SK-N-MC (cell line): Measurements from ENCODE around the gene MRAS.

Source experiments
- DNase-seq: peaks from one replicate; pipeline ENCODE4 v3.0.0-alpha.2; 2011; ENCODE audit warnings: low read depth, low spot score
- H3K27ac ChIP-seq: fragments of 200-600 bp; sonication (generic); 2 replicates; pipeline ENCODE4 v1.5.1; 2016; ENCODE audit warnings: mixed run types
- H3K36me3 ChIP-seq: fragments of 200-600 bp; sonication (generic); 2 replicates; pipeline ENCODE4 v1.6.1; 2017; ENCODE audit warnings: antibody characterized with exemption, low read length, mixed read lengths; ENCODE audit not compliant: insufficient read depth
- H3K4me3 ChIP-seq: fragments of 200-600 bp; sonication (generic); 2 replicates; pipeline ENCODE4 v1.5.1; 2016
- H3K9ac ChIP-seq: fragments of 200-600 bp; sonication (generic); 2 replicates; pipeline ENCODE4 v1.8.0; 2017; ENCODE audit warnings: mixed run types, mixed read lengths; ENCODE audit not compliant: insufficient read length
- H3K9me3 ChIP-seq: fragments of 200-600 bp; sonication (generic); 2 replicates; pipeline ENCODE4 v1.6.1; 2017; ENCODE audit warnings: low read depth, mild to moderate bottlenecking, antibody characterized with exemption, low read length, moderate library complexity, mixed read lengths
- EZH2 ChIP-seq: fragments of 200-600 bp; sonication (generic); IDR thresholded peaks from one replicate; pipeline ENCODE4 v1.6.1; 2017; ENCODE audit warnings: antibody characterized with exemption
- FOXP2 ChIP-seq: optimal IDR thresholded peaks from 2 replicates; pipeline ENCODE3; 2011; ENCODE audit warnings: mild to moderate bottlenecking, moderate library complexity; ENCODE audit not compliant: insufficient read depth; ENCODE audit errors: extremely low read length, control extremely low read depth
- POLR2AphosphoS5 ChIP-seq: IDR thresholded peaks from 2 replicates; pipeline ENCODE4 v1.6.1; 2012; ENCODE audit warnings: mild to moderate bottlenecking, low read depth, low read length, borderline replicate concordance

The MRAS gene

GRCh38 chr3:138349926-138350665 is 1.7 kb downstream of the MRAS start:
- no peak for DNase-seq
- no peak for TF ChIP-seq POLR2AphosphoS5
- Histone ChIP-seq H3K9me3 (no peaks in the 10 kb centered on the region), H3K27ac (no peak overlapping the region), H3K36me3 (no peaks in the 10 kb centered on the region), H3K4me3 (no peak overlapping the region), H3K9ac (no peak overlapping the region)

GRCh38 chr3:138351151-138351550 is 2.8 kb downstream of the MRAS start:
- no peak for TF ChIP-seq EZH2
- TF ChIP-seq POLR2AphosphoS5: no peak
- TF ChIP-seq FOXP2: no peak
- no peak overlapping the region for H3K27ac ChIP-seq
- no peak overlapping the region for H3K4me3 ChIP-seq
- H3K9me3 ChIP-seq: no peaks in the 10 kb centered on the region
- H3K9ac ChIP-seq: no peak overlapping the region
- no peaks in the 10 kb centered on the region for H3K36me3 ChIP-seq
- no peak for DNase-seq

- Histone ChIP-seq H3K27ac (no peak overlapping the region), H3K4me3 (no peak overlapping the region), H3K9me3 (no peaks in the 10 kb centered on the region), H3K9ac (no peak overlapping the region), H3K36me3 (no peaks in the 10 kb centered on the region)
- no peak for DNase-seq
- TF ChIP-seq FOXP2: no peak
- no peak for TF ChIP-seq EZH2
- no peak for TF ChIP-seq POLR2AphosphoS5
Observed at GRCh38 chr3:138351916-138352550, 3.7 kb downstream of the MRAS start.

GRCh38 chr3:138354376-138354775 is 6.0 kb downstream of the MRAS start:
- Histone ChIP-seq H3K36me3 (no peaks in the 10 kb centered on the region), H3K9ac (no peak overlapping the region), H3K27ac (no peak overlapping the region), H3K9me3 (no peaks in the 10 kb centered on the region), H3K4me3 (no peak overlapping the region)
- DNase-seq: no peak
- TF ChIP-seq POLR2AphosphoS5 (no peak), EZH2 (no peak), FOXP2 (no peak)

GRCh38 chr3:138355071-138355470 is 6.7 kb downstream of the MRAS start:
- no peak for DNase-seq
- Histone ChIP-seq H3K36me3 (no peaks in the 10 kb centered on the region), H3K27ac (no peak overlapping the region), H3K9me3 (no peaks in the 10 kb centered on the region), H3K4me3 (no peak overlapping the region), H3K9ac (no peak overlapping the region)
- TF ChIP-seq EZH2: no peak
- TF ChIP-seq FOXP2: no peak
- no peak for TF ChIP-seq POLR2AphosphoS5

GRCh38 chr3:138356730-138357405 is 8.5 kb downstream of the MRAS start:
- no peaks in the 10 kb centered on the region for H3K36me3 ChIP-seq
- no peak overlapping the region for H3K4me3 ChIP-seq
- H3K27ac ChIP-seq: no peak overlapping the region
- H3K9ac ChIP-seq: no peak overlapping the region
- no peak for TF ChIP-seq FOXP2
- no peak for TF ChIP-seq POLR2AphosphoS5
- DNase-seq: no peak
- no peaks in the 10 kb centered on the region for H3K9me3 ChIP-seq

GRCh38 chr3:138359148-138359918 is 11.0 kb downstream of the MRAS start:
- no peak for TF ChIP-seq EZH2
- TF ChIP-seq FOXP2: no peak
- TF ChIP-seq POLR2AphosphoS5: no peak
- H3K36me3 ChIP-seq: no peaks in the 10 kb centered on the region
- H3K4me3 ChIP-seq: no peak overlapping the region
- DNase-seq: no peak
- no peaks in the 10 kb centered on the region for H3K9me3 ChIP-seq
- H3K27ac ChIP-seq: no peak overlapping the region
- no peak overlapping the region for H3K9ac ChIP-seq
